HG03558 (cell line): ENCODE results near the gene EFNB2.

Experiments used
- ATAC-seq: cut with Tn5 transposase; IDR thresholded peaks from one replicate; pipeline ENCODE4 v1.9.1; 2021; ENCODE audit warnings: moderate number of reproducible peaks; ENCODE audit not compliant: unreplicated experiment; ENCODE audit errors: extremely low read depth

EFNB2 gene

DNA sequence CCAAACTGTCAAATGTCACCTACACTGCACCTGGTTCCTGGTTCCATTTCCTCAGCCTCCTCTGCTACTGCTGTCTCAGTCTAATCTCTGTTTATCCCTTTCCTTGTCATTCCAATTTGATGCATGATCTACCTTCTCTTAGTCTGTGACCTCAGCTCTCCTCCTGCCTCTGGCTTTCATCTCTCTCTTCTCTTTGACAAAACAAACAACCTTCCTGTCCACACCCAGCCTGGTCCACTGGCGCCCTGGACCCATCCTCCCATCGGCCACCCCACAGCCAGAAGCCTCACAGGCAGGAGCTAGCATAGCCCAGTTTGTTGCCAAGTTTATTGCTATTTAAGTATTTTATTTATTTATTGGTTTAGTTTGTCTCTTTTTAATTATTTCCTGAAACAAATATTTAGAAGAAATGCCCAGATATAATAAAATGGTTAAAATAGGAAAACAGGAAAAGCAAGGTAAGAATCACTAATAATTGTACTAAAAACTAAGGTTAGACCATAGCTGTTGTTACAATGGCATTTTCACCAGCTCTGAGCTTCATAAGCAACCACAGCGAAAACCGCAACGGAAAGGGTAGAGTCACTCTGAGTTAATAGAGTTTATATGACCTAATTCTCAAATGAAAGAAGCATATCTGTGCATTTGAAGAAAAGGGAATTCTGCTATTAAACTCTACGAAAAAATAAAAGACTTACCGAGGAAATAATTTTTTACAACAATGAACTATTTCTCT is 68.6 kb downstream of the EFNB2 start:
- ATAC-seq = no peak

DNA sequence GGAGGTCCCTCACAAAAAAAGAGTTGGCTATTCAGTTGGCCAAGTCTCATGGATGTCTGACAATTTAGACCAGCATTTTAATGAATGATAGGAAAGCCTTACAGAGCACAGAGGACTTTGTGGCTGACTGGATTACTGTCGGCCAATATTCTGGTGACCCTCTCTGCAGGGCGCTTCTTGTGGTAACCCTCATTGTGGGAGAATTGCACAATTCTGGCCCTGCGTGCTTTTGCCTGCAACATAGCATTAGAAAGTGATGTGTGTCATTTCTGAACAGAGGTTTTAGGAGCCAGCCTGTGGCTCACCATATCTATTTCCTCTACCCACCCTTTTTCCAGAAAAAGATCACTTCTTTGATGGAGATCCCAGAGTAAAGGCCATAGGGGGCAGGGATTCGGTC is 71.4 kb downstream of the EFNB2 start:
- no peak for ATAC-seq

DNA sequence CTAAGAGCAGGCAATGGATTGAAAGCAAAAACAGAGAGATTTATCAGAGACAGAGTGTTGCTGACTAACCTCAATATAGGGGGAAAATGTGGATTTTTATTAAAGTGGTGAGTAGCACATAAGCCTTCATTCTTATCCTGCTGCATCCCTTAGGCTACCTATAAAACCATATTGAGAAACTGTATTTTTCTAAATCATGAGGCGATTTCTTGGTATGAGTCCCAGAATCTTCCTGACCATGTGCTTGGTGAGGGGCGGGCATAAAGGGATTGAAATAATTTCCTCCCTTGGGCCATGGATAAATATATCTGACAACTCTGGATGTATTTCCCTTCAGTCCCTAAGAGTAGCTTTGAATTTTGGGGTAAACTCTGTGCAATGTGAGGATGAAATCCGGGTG is 72.8 kb downstream of the EFNB2 start:
- no peak for ATAC-seq

DNA sequence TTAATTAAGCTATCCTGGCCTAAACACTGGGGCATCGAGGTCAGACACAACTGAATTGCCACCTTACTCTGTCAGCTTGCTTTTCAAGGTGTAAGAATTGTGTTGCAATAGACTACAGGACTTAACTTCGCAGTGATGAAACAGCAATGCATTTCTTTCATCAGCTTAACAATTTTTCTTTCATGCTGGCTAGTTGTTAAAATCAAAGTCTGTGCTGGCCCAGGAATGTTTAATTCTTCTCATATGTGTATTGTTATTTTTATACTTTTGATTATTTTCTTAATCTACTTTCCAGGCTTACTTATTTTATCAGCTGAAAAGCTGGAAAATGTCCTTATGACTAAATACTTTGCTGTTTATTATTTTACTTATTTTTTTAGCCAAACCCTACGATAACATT is 79.7 kb downstream of the EFNB2 start:
- no peak for ATAC-seq

DNA sequence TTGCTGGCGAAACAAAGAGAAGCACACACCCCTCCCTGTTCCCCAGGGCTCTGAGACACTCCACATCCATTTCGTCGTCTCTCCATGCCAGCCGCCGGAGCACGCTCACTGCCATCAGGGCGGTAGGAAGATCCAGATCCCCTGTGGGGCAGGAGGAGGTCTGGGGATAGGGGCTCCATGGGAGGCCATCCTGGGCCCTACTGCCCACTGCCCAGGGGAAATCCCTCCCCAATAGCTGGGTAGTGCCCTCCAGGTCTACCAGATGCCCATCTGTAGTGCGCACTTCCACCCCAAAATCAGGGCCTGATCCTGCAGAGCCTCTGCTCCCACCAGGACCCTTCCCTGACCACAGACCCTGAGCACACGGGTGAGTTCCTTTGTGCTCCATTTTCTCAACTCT is 80.3 kb downstream of the EFNB2 start:
- no peak for ATAC-seq

DNA sequence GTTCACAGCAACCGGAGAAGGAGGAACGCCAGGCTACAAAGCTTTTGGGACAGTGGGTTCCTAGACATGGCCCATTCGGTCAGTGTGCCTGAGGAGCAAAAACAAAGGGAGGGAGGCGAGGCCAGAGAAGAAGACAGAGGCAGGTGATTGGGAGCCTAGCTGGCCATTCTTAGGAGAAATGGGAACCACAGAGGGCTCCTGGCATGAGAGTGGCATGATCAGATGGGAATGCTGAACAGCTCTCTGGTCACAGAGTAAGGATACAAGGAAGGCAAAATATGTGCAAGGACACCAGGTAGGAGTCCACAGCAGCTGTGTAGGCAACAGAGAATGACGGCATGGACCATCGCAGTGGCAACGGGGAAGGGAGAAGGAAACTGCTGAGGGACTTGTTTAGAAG is 82.4 kb downstream of the EFNB2 start:
- no peak for ATAC-seq

DNA sequence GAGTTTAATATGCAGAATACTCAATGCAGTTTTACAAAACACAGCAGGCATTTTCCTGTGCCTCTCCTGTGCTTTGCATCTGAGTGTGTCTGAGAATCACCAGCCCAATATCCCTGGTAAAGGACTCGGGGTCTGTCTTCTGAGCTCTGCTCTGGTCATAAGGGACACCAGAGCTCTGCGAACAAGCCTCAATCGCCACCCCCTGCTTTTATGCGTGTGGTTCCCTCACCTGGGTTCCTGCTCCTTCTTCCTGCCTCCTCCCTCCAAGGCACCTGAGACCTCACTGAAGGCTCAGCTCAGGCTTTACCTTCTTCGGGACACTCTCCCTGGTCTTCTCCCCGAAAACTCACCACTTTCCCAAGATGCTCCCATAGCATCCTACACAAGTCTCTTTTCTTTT is 84.5 kb downstream of the EFNB2 start:
- no peak for ATAC-seq

DNA sequence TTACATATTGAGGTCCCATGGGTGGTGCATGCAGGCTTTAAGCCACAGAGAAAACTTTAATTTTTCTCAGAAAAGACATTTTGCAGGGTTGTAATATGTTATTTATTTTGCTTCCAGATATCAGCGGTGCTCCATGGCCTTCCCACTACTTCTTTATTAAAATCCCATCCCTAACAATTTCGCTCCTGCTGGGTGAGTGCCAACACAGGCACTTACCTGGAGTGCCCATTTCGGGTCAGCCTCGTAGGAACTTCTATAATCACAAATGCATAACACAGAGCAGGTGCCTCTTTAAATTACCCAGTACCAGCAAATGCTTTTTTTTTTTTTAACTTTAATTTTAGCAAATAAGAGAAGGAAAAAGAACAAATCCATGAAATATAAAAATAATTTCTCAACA is 86.4 kb downstream of the EFNB2 start:
- ATAC-seq = no peak

DNA sequence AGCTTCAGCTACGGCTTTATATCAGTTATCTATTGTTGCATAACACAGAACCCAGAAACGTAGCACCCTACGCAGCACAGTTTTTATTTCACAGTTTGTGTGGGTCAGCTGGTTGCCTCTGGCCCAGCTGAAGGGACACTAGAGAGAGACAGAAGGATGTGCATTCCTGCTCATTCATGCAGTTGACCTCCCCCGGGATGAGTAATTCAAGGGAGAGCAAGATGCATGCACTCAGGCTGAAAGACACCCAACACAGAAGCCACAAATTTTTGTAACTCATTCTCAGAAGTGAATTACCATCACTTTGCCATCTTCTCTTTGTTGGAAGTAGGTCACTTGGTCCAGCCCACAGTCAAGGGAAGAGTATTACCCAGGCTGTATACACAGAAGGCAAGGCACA is 89.5 kb downstream of the EFNB2 start:
- no peak for ATAC-seq

DNA sequence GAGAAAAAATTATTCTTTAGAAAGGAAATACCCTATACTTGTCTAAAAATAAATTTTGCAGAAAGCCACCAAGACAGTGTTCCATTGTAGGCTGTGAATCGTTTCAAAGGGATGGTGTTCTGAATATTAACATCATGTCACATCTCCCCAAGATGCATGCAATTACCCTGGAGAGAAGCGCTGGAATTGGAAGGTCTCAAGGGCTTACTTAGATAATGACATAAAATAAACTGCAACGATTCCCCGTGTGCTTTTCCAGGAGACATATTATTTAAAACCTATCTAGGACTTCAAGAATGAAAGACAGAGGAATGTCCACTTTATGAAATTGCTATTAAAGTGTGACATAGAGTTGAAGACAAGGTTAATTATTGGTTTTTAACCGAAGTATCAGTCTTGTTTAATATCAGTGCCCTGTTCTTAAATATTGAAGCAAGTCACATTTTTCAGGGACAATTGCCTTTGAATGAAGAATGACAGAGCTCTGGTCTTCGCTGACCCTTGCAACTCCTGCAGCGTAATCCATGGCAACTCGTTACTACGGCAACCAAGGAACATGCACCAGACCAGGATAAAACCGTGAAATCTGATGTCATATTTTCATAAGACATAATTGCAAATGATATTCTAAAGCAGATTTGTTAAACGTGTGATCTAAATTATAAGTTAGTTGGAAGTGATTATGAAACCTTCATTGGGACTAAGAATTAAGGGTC is 91.7 kb downstream of the EFNB2 start:
- no peak for ATAC-seq

DNA sequence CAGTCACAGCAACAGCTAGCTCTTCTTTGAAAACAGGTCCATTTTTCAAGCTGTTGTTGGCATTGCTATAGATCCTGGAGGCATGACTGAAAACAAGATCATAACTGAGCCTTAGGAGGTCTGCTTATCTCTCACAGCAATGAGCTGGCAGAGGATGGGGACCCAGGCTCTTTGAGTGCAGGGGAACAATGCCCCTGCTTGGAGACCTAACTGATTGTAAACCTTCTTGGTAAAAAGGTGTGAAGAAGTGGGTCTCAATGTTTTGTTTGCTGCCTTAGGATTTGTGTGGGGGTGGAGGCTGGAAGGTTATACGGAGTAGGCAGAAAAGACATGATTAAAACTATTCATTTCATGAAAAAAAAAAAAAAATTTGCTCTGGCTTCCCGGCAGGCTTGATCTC is 94.6 kb downstream of the EFNB2 start:
- ATAC-seq = no peak
